Stomach (tissue), 9 donors: Measurements from ENCODE around the gene ZNF225. TPM values are rescaled to one million over a fixed set of nuclear protein-coding genes. Genes with fewer than 3 reads are reported as not detected.
A peak's percentile ranks its signal among the peaks of the same experiment; 100 is the strongest.

Experiments used
- DNase-seq, 2 donors: peaks; one replicate each; pipeline versions ENCODE4 v3.0.0 to v3.0.0-alpha.2; 2013 to 2019
- H3K27ac ChIP-seq, 5 donors: fragments of 200-600 bp in 4 of 5; sonication (generic) in 4 of 5; one replicate each; pipeline ENCODE4 v1.5.1; 2013 to 2019; ENCODE audit warnings: mild to moderate bottlenecking in 1 of 5, moderate library complexity in 1 of 5
- H3K27me3 ChIP-seq, 3 donors: fragments of 200-600 bp; sonication (generic); one replicate each; pipeline ENCODE4 v1.5.1; 2017 to 2019; ENCODE audit warnings: mixed run types in 1 of 3
- H3K36me3 ChIP-seq, 4 donors: fragments of 200-600 bp; sonication (generic); 1 replicate in 3 of 4; 2 replicates in 1 of 4; pipeline ENCODE4 v1.5.1; 2016 to 2019
- H3K4me1 ChIP-seq, 4 donors: fragments of 200-600 bp; sonication (generic); one replicate each; pipeline ENCODE4 v1.5.1; 2016 to 2019
- H3K4me3 ChIP-seq, 4 donors: fragments of 200-600 bp; sonication (generic) in 3 of 4; one replicate each; pipeline ENCODE4 v1.5.1; 2016 to 2019; ENCODE audit warnings: mild to moderate bottlenecking in 1 of 4
- H3K9me3 ChIP-seq, 4 donors: fragments of 200-600 bp; sonication (generic); one replicate each; pipeline ENCODE4 v1.5.1; 2016 to 2019
- EP300 ChIP-seq: sonication (generic); formaldehyde crosslinking; IDR thresholded peaks from one replicate; pipeline ENCODE4 v1.6.1; 2017; ENCODE audit warnings: antibody characterized with exemption
- POLR2A ChIP-seq, 4 donors: fragments of 450-650 bp; IDR thresholded peaks; one replicate each; pipeline ENCODE4 v1.6.1; 2016; ENCODE audit warnings: antibody characterized with exemption in 4 of 4, control low read depth in 2 of 4, mild to moderate bottlenecking in 1 of 4, moderate library complexity in 1 of 4
- POLR2AphosphoS5 ChIP-seq, 3 donors: sonication (generic); formaldehyde crosslinking; IDR thresholded peaks; one replicate each; pipeline ENCODE4 v1.6.1; 2016; ENCODE audit warnings: antibody characterized with exemption in 3 of 3
- WGBS, 5 donors: extraction: QIAGEN DNeasy Blood & Tissue Kit in 3 of 5; methylation state at CpG; one replicate each; pipeline versions ENCODE4 v1.1.5 to v1.1.7; 2013 to 2018; 5-methylcytosine and 5-hydroxymethylcytosine counted together
- intact Hi-C: fragments of 100-400 bp; cut with DNase I; formaldehyde crosslinking; loops from one replicate; pipeline ENCODE4 v1.15.1; 2023; ENCODE audit warnings: low total_unique reads
- polyA plus RNA-seq, 3 donors: library from polyadenylated mRNA; stranded (reverse); fragments of 200-250 nt; gene quantifications; one replicate each; pipeline ENCODE4 v1.2.3, GENCODE V29; 2013
- total RNA-seq, 5 donors: library from RNA; depleted of rRNA; stranded (reverse); fragments of >200 nt; gene quantifications; one replicate each; pipeline versions ENCODE4 v1.1.0 to v1.2.3, GENCODE V29; 2014 to 2016
- TF ChIP-seq, protein P1 (sequence below), 7 experiments: fragments of 450-650 bp in 4 of 7; fragments of 200-600 bp in 3 of 7; sonication (generic) in 3 of 7; IDR thresholded peaks; one replicate each; pipeline ENCODE4 v1.5.1; 2016 to 2019; ENCODE audit warnings: antibody characterized with exemption in 7 of 7, control low read depth in 2 of 7, mild to moderate bottlenecking in 1 of 7
- donor health status: healthy with polysubstance abuse.
- donor health status: Bipolar disorder and iron deficiency.
- donor health status: healthy.

The ZNF225 gene
- total and polyA plus RNA-seq, 8 donors: 0.29 to 8.3 (median 1.5) TPM

DNA sequence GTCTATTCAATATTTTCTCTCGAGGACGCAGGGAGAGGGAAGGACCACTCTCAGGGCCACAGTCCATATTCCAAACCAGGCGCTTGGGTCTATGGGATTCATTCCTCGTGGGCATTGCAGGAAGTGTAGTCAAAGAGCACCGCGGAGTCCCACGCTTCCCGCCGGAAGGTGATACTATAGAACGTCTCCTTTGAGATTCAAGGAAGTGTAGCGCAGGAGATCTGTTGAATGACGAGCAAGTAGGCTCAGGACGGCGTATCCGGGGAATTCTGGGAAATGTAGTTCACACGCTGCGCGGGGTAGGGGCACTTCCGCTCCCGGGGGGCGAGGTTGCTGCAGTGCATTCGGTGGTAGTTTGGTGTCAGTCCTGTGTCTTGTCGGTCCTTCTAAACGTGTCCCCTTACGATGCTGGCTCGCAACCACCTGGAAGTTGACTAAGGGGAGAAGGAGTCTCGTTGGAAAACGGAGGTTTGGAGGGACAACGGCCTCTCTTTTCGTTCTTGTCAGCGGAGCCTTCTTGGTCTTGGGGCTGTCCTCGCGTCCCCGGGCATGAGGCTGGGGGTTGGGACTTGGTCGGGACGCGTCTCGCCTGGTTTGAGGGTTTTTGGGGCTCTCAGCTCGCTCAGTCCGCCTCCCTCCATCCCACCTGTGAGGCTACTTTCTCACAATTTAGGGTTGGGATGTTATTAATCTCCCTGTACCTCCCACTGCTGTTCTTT, 41.2 kb upstream of the ZNF225 start, which contains the start of gene ZNF284:
Gene ZNF284, plus strand, starts transcription at position 336 of the 719 bp plus-strand sequence. CDS start 4,231 bp downstream, outside the sequence.
- 1% methylated on average over 31 to 40 of the region's 40 CpGs for WGBS, 5 donors
- Histone ChIP-seq H3K9me3 (peaks cover 18 to 38% (median 29%) of the 10 kb centered on the region in 4 donors), H3K27me3 (no peaks in the 10 kb centered on the region), H3K27ac (peak within 1 kb of the TSS; percentile 11 to 71 (median 64)), H3K36me3 (peaks cover 0 to 26% (median 14%) of the 10 kb centered on the region in 4 donors), H3K4me1 (peaks cover 9 to 21% (median 17%) of the 10 kb centered on the region in 4 donors), H3K4me3 (peak within 1 kb of the TSS; percentile 65 to 88 (median 72))
- intact Hi-C loops: no loop called here
- peak; percentile 84 to 97 for DNase-seq
- TF ChIP-seq, protein P1, sequence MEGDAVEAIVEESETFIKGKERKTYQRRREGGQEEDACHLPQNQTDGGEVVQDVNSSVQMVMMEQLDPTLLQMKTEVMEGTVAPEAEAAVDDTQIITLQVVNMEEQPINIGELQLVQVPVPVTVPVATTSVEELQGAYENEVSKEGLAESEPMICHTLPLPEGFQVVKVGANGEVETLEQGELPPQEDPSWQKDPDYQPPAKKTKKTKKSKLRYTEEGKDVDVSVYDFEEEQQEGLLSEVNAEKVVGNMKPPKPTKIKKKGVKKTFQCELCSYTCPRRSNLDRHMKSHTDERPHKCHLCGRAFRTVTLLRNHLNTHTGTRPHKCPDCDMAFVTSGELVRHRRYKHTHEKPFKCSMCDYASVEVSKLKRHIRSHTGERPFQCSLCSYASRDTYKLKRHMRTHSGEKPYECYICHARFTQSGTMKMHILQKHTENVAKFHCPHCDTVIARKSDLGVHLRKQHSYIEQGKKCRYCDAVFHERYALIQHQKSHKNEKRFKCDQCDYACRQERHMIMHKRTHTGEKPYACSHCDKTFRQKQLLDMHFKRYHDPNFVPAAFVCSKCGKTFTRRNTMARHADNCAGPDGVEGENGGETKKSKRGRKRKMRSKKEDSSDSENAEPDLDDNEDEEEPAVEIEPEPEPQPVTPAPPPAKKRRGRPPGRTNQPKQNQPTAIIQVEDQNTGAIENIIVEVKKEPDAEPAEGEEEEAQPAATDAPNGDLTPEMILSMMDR (IDR thresholded peaks at IDR 0.05): no peak
- TF ChIP-seq POLR2A (IDR thresholded peaks at IDR 0.05) (no peak), POLR2AphosphoS5 (IDR thresholded peaks at IDR 0.05) (peak; percentile 63 to 79 (median 69))

DNA sequence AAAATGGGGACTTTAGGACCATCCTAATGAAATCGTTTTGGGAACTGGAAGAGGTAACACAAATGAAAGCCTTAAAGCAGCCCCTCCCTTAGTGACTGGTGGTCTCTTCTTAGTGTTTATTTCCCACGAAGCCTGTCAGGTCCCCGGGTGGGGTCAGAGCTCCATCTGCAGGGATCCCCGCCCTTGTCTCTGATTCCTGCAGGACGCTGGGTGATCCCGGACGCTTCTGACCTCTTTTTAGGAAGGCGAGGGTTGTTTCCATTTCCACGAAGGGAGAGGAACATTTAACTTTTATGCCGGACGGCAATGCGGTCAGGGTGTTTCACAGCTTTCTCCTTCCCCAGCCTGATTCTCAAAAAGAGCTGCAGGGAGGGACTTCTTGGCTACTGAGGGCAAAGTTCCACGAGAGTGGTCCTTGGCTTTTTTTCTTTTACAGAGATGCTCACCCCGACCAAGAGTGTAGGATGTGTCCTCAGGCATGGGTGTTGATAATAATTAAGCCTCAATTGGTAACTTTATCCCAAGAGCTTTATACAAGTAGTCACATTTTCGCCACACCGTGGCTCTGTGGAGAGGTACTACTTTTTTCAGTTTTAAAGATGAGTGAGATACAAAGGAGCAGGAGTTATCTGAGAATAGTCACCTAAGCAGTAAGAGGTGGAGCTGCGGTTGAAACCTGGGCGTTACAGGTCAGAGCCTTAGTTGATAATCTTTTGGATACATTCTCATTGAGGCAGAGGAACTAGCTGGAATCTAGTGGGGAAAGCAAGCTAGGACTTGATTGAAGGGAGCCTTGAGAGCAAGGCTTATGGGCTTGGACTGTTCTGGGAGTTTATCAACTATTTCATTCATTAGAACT, 40.4 kb upstream of the ZNF225 start:
- Histone ChIP-seq H3K4me1 (peaks cover 9 to 21% (median 17%) of the 10 kb centered on the region in 4 donors), H3K27ac (peak overlapping the region in 3 of 5 donors; percentile 56 to 71 (median 67)), H3K9me3 (peaks cover 11 to 30% (median 22%) of the 10 kb centered on the region in 4 donors), H3K36me3 (peaks cover 0 to 26% (median 15%) of the 10 kb centered on the region in 4 donors), H3K27me3 (no peaks in the 10 kb centered on the region), H3K4me3 (peak overlapping the region; percentile 65 to 88 (median 72))
- intact Hi-C loops: no loop called here
- WGBS, 5 donors: 15 to 32% (median 17%) methylated on average over 18 of the region's 18 CpGs
- DNase-seq: peak in 1 of 2 donors; percentile 6
- TF ChIP-seq POLR2A (IDR thresholded peaks at IDR 0.05): no peak
- no peak for TF ChIP-seq POLR2AphosphoS5 (IDR thresholded peaks at IDR 0.05)
- TF ChIP-seq, protein P1 (IDR thresholded peaks at IDR 0.05): no peak
- no peak for TF ChIP-seq EP300

DNA sequence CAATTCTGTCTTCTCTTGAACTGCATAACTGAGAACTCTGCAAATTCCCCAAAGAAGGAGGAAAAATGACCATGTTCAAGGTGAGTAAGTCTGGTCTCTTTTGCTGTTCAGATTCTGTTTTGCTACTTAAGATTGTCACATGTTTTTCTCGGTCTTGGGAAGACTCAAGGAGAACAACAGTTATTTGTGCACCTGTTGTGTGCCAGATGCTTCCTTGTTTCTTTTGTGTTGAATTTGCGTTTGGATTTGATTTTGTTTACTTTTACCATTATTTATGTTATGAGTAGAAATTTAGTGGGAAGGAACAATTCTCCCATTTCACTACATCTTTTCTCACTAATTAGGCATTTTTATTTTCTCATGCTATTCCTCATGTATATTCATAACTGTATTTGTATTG, 36.9 kb upstream of the ZNF225 start:
- Histone ChIP-seq H3K27ac (no peak overlapping the region), H3K9me3 (no peaks in the 10 kb centered on the region)
- no peak for TF ChIP-seq EP300

DNA sequence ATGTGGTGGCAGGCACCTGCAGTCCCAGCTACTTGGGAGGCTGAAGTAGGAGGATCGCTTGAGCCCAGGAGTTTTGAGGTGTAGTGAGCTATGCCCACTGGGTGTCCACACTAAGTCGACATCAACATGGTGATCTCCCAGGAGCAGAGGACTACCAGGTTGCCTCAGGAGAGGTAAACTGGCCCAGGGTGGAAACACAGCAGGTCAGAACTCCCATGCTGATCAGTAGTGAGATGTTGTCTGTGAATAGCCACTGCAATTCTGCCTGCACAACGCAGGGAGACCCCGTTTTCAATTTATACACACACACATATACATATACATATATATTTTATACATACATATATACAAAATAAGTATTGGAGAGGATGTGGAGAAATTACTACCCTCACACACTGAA, 21.1 kb upstream of the ZNF225 start:
- 56 to 80% (median 66%) methylated on average over 4 of the region's 4 CpGs for WGBS, 5 donors
- no peak for TF ChIP-seq EP300
- intact Hi-C loops: no loop called here
- H3K36me3 ChIP-seq: peaks cover under 1 to 30% (median 17%) of the 10 kb centered on the region in 4 donors
- H3K27me3 ChIP-seq: no peaks in the 10 kb centered on the region
- H3K27ac ChIP-seq: no peak overlapping the region
- no peak for DNase-seq
- H3K4me1 ChIP-seq: peaks cover 3 to 18% (median 15%) of the 10 kb centered on the region in 4 donors
- H3K9me3 ChIP-seq: no peaks in the 10 kb centered on the region
- no peak overlapping the region for H3K4me3 ChIP-seq

More for the DNA sequence above, 36.9 kb upstream of the ZNF225 start:
- intact Hi-C loops: no loop called here
- Histone ChIP-seq H3K27me3 (no peaks in the 10 kb centered on the region), H3K36me3 (peaks cover 0 to 51% (median 45%) of the 10 kb centered on the region in 4 donors), H3K4me1 (peaks cover 9 to 19% (median 15%) of the 10 kb centered on the region in 4 donors), H3K4me3 (no peak overlapping the region)
- 79 to 86% (median 82%) methylated on average over 2 of the region's 2 CpGs for WGBS, 5 donors
- no peak for DNase-seq
